ENCODE measurements around the gene COL9A3.

The COL9A3 gene

GRCh38 chr20:62812181-62812906 is 4.5 kb upstream of the COL9A3 start:
- DNase-seq: no peak

- no peak for DNase-seq
Measured at GRCh38 chr20:62812907-62813200, 4.0 kb upstream of the COL9A3 start.

- no peak for DNase-seq
Measured at GRCh38 chr20:62813588-62813987, 3.3 kb upstream of the COL9A3 start.

GRCh38 chr20:62814060-62814708 is 2.7 kb upstream of the COL9A3 start:
- DNase-seq: no peak

GRCh38 chr20:62814709-62815065 is 2.2 kb upstream of the COL9A3 start:
- DNase-seq: no peak

- no peak for DNase-seq
Measured at GRCh38 chr20:62815066-62815991, 1.5 kb upstream of the COL9A3 start.

GRCh38 chr20:62816031-62816883 is 593 bp upstream of the COL9A3 start:
- DNase-seq: no peak

- DNase-seq: no peak
Measured at GRCh38 chr20:62817975-62818591, 1.2 kb downstream of the COL9A3 start.

GRCh38 chr20:62818592-62819493 is 2.0 kb downstream of the COL9A3 start:
- DNase-seq: no peak

GRCh38 chr20:62819494-62820174 is 2.8 kb downstream of the COL9A3 start:
- no peak for DNase-seq

GRCh38 chr20:62820208-62820961 is 3.5 kb downstream of the COL9A3 start:
- no peak for DNase-seq

- no peak for DNase-seq
Measured at GRCh38 chr20:62820962-62821725, 4.3 kb downstream of the COL9A3 start.

GRCh38 chr20:62821726-62822210 is 4.9 kb downstream of the COL9A3 start:
- DNase-seq: no peak

- no peak for DNase-seq
Measured at GRCh38 chr20:62822239-62822787, 5.5 kb downstream of the COL9A3 start.

- no peak for DNase-seq
Measured at GRCh38 chr20:62822788-62823651, 6.2 kb downstream of the COL9A3 start.

GRCh38 chr20:62823688-62824475 is 7.0 kb downstream of the COL9A3 start:
- no peak for DNase-seq

All from NCI-H748 treated with DMSO at 0.1 percent for 48 hours (cell line).